HEK293 (cell line): ENCODE results near the gene MEOX2.

Experiments
- CTCF ChIA-PET: fragments of 350-600 bp; formaldehyde crosslinking; extraction: SDS; loops from one replicate; lab custom pipeline; 2021; ENCODE audit warnings: antibody characterized with exemption; lab: Yijun Ruan, JAX
- POLR2A ChIA-PET: fragments of 300-600 bp; formaldehyde crosslinking; extraction: SDS; loops from one replicate; lab custom pipeline; 2020; ENCODE audit warnings: antibody characterized with exemption, inconsistent platforms; lab: Yijun Ruan, JAX
- H3K27ac ChIP-seq: fragments of 200-500 bp; sonication (Bioruptor generic); 2 replicates; pipeline ENCODE4 v1.5.1; 2014; ENCODE audit warnings: low read depth, low read length, control low read depth, inconsistent platforms; ENCODE audit errors: extremely low read depth
- H3K36me3 ChIP-seq, 2 experiments: fragments of 200-500 bp in 1 of 2; sonication (Bioruptor generic) in 1 of 2; 1 replicate in 1 of 2; 2 replicates in 1 of 2; pipeline ENCODE4 v1.5.1; 2014 to 2017; ENCODE audit warnings: inconsistent platforms in 2 of 2, low read length in 2 of 2; ENCODE audit not compliant: control insufficient read depth in 2 of 2, insufficient read depth in 1 of 2
- H3K4me1 ChIP-seq: fragments of 200-500 bp; sonication (Bioruptor generic); 2 replicates; pipeline ENCODE4 v1.5.1; 2014; ENCODE audit warnings: mild to moderate bottlenecking, low read length, inconsistent platforms; ENCODE audit not compliant: control insufficient read depth, insufficient read depth
- H3K4me3 ChIP-seq: 2 replicates; pipeline ENCODE4 v1.5.1; 2011; ENCODE audit warnings: low read depth, mild to moderate bottlenecking, control low read depth, low read length, moderate library complexity
- H3K9me3 ChIP-seq: fragments of 200-500 bp; sonication (Bioruptor generic); 2 replicates; pipeline ENCODE4 v1.5.1; 2014; ENCODE audit warnings: low read depth, low read length, inconsistent platforms; ENCODE audit not compliant: control insufficient read depth, insufficient read depth
- GLIS1 ChIP-seq: fragments of 450-650 bp; formaldehyde crosslinking; IDR thresholded peaks from 2 replicates; pipeline ENCODE4 v1.5.1; 2016; ENCODE audit warnings: missing biosample characterization, missing genetic modification characterization
- HOXA7 ChIP-seq: sonication (generic); formaldehyde crosslinking; IDR thresholded peaks from 2 replicates; pipeline ENCODE4 v1.8.1; 2022; ENCODE audit warnings: missing genetic modification reagents, borderline replicate concordance
- HOXC10 ChIP-seq: sonication (generic); formaldehyde crosslinking; IDR thresholded peaks from 2 replicates; pipeline ENCODE4 v1.8.1; 2023; ENCODE audit warnings: mild to moderate bottlenecking, missing genetic modification reagents
- KLF1 ChIP-seq: fragments of 450-650 bp; formaldehyde crosslinking; IDR thresholded peaks from 2 replicates; pipeline ENCODE4 v1.5.1; 2016; ENCODE audit warnings: missing biosample characterization, missing genetic modification characterization
- KLF10 ChIP-seq: fragments of 450-650 bp; IDR thresholded peaks from 2 replicates; pipeline ENCODE4 v1.5.1; 2018; ENCODE audit warnings: missing biosample characterization, mild to moderate bottlenecking, missing genetic modification characterization
- OVOL3 ChIP-seq: fragments of 450-650 bp; formaldehyde crosslinking; IDR thresholded peaks from 2 replicates; pipeline ENCODE4 v1.5.1; 2016; ENCODE audit warnings: missing biosample characterization, missing genetic modification characterization
- RBAK ChIP-seq: fragments of 450-650 bp; formaldehyde crosslinking; IDR thresholded peaks from 2 replicates; pipeline ENCODE4 v1.5.1; 2016; ENCODE audit warnings: missing biosample characterization, missing genetic modification characterization
- SALL2 ChIP-seq: fragments of 450-650 bp; formaldehyde crosslinking; IDR thresholded peaks from 2 replicates; pipeline ENCODE4 v1.5.0; 2017; ENCODE audit warnings: missing biosample characterization, mild to moderate bottlenecking, missing genetic modification characterization, borderline replicate concordance
- SCRT2 ChIP-seq: fragments of 450-650 bp; formaldehyde crosslinking; IDR thresholded peaks from 2 replicates; pipeline ENCODE4 v1.5.1; 2016; ENCODE audit warnings: missing biosample characterization, missing genetic modification characterization
- ZBTB21 ChIP-seq: fragments of 450-650 bp; formaldehyde crosslinking; IDR thresholded peaks from 2 replicates; pipeline ENCODE4 v1.5.1; 2017; ENCODE audit warnings: missing biosample characterization, missing genetic modification characterization
- ZBTB49 ChIP-seq: fragments of 450-650 bp; formaldehyde crosslinking; IDR thresholded peaks from 2 replicates; pipeline ENCODE4 v1.5.1; 2016; ENCODE audit warnings: missing biosample characterization, missing genetic modification characterization, low read depth
- ZNF133 ChIP-seq: fragments of 450-650 bp; formaldehyde crosslinking; IDR thresholded peaks from 2 replicates; pipeline ENCODE4 v1.5.1; 2016; ENCODE audit warnings: missing biosample characterization, missing genetic modification characterization
- ZNF146 ChIP-seq: fragments of 450-650 bp; formaldehyde crosslinking; IDR thresholded peaks from 2 replicates; pipeline ENCODE4 v1.5.1; 2016; ENCODE audit warnings: missing biosample characterization, missing genetic modification characterization
- ZNF18 ChIP-seq: fragments of 450-650 bp; formaldehyde crosslinking; IDR thresholded peaks from 2 replicates; pipeline ENCODE4 v1.5.1; 2016; ENCODE audit warnings: missing biosample characterization, missing genetic modification characterization
- ZNF184 ChIP-seq: fragments of 450-650 bp; IDR thresholded peaks from 2 replicates; pipeline ENCODE4 v1.5.1; 2018; ENCODE audit warnings: missing biosample characterization, mild to moderate bottlenecking, missing genetic modification characterization
- ZNF394 ChIP-seq: fragments of 450-650 bp; formaldehyde crosslinking; IDR thresholded peaks from 2 replicates; pipeline ENCODE4 v1.5.1; 2016; ENCODE audit warnings: missing biosample characterization, missing genetic modification characterization, mild to moderate bottlenecking, moderate library complexity, borderline replicate concordance
- ZNF433 ChIP-seq: fragments of 450-650 bp; formaldehyde crosslinking; IDR thresholded peaks from 2 replicates; pipeline ENCODE4 v1.5.1; 2016; ENCODE audit warnings: missing biosample characterization, missing genetic modification characterization, low read depth
- ZNF558 ChIP-seq: fragments of 450-650 bp; formaldehyde crosslinking; IDR thresholded peaks from 2 replicates; pipeline ENCODE4 v1.5.1; 2016; ENCODE audit warnings: missing biosample characterization, missing genetic modification characterization
- ZNF561 ChIP-seq: fragments of 450-650 bp; IDR thresholded peaks from 2 replicates; pipeline ENCODE4 v1.5.1; 2018; ENCODE audit warnings: missing biosample characterization, missing genetic modification characterization, borderline replicate concordance
- ZNF692 ChIP-seq: fragments of 450-650 bp; formaldehyde crosslinking; IDR thresholded peaks from 2 replicates; pipeline ENCODE4 v1.5.1; 2016; ENCODE audit warnings: missing biosample characterization, missing genetic modification characterization
- ZNF707 ChIP-seq: fragments of 450-650 bp; formaldehyde crosslinking; IDR thresholded peaks from 2 replicates; pipeline ENCODE4 v1.5.1; 2016; ENCODE audit warnings: missing biosample characterization, missing genetic modification characterization
- ZNF76 ChIP-seq: fragments of 450-650 bp; formaldehyde crosslinking; IDR thresholded peaks from 2 replicates; pipeline ENCODE4; 2016; ENCODE audit warnings: low read depth, missing biosample characterization, missing genetic modification characterization, borderline replicate concordance
- ZNF837 ChIP-seq: fragments of 450-650 bp; formaldehyde crosslinking; IDR thresholded peaks from 2 replicates; pipeline ENCODE4 v1.5.1; 2016; ENCODE audit warnings: missing biosample characterization, missing genetic modification characterization
- ZSCAN23 ChIP-seq: fragments of 450-650 bp; formaldehyde crosslinking; IDR thresholded peaks from 2 replicates; pipeline ENCODE4 v1.5.1; 2016; ENCODE audit warnings: missing biosample characterization, missing genetic modification characterization

MEOX2 gene

GRCh38 chr7:15719311-15719710 lies 32.8 kb upstream of the MEOX2 start (continued):
- TF ChIP-seq KLF10 (tag by site-specific recombination) (no peak), ZBTB49 (tag by site-specific recombination) (no peak), HOXA7 (CRISPR knock-in tag) (no peak), ZNF18 (no peak), ZSCAN23 (tag by site-specific recombination) (no peak), ZNF76 (no peak), OVOL3 (tag by site-specific recombination) (no peak)

GRCh38 chr7:15715435-15715834 lies 29.0 kb upstream of the MEOX2 start:
- no peaks in the 10 kb centered on the region for H3K36me3 ChIP-seq
- POLR2A ChIA-PET = no interaction called here
- H3K27ac ChIP-seq = no peak overlapping the region
- no peak overlapping the region for H3K4me3 ChIP-seq
- TF ChIP-seq HOXC10 (CRISPR knock-in tag) (no peak), SCRT2 (tag by site-specific recombination) (no peak), ZNF707 (tag by site-specific recombination) (no peak), ZNF558 (tag by site-specific recombination) (no peak), SALL2 (no peak), ZBTB21 (no peak), ZNF394 (tag by site-specific recombination) (no peak), KLF1 (tag by site-specific recombination) (no peak), RBAK (tag by site-specific recombination) (no peak), GLIS1 (tag by site-specific recombination) (no peak), ZNF837 (tag by site-specific recombination) (no peak), ZNF433 (tag by site-specific recombination) (no peak)
- no peaks in the 10 kb centered on the region for H3K9me3 ChIP-seq
- CTCF ChIA-PET = interaction anchor here (0.8 to 1.5 kb wide), 2 partner anchors 23 to 174 kb away, joined by 3 to 5 read pairs; no protein-coding TSS in a partner anchor
- H3K4me1 ChIP-seq = no peaks in the 10 kb centered on the region

GRCh38 chr7:15709978-15710377 lies 23.5 kb upstream of the MEOX2 start:
- ChIA-PET CTCF (interaction anchor here (0.7 to 4.3 kb wide), 2 partner anchors 11 to 368 kb away, joined by 3 to 23 read pairs; no protein-coding TSS in a partner anchor), POLR2A (no interaction called here)
- no peak overlapping the region for H3K27ac ChIP-seq
- no peaks in the 10 kb centered on the region for H3K4me1 ChIP-seq
- no peak overlapping the region for H3K4me3 ChIP-seq
- H3K36me3 ChIP-seq = no peaks in the 10 kb centered on the region
- TF ChIP-seq ZNF146 (tag by site-specific recombination) (no peak), ZNF561 (tag by site-specific recombination) (no peak), ZNF692 (tag by site-specific recombination) (no peak), ZNF184 (tag by site-specific recombination) (no peak), ZNF133 (tag by site-specific recombination) (no peak)
- TF ChIP-seq, all 188 proteins: peak for 0
- H3K9me3 ChIP-seq = no peaks in the 10 kb centered on the region
